Thymus (tissue), 11 donors: ENCODE measurements around the gene NCAPH2. TPM values are rescaled to one million over a fixed set of nuclear protein-coding genes. Genes with fewer than 3 reads are reported as not detected.

Experiments used
- DNase-seq, 9 donors: peaks; one replicate each; pipeline ENCODE4 v3.0.0-alpha.2; 2013; ENCODE audit warnings: low spot score in 9 of 9, low read depth in 6 of 9, missing footprints in 1 of 9
- H3K27ac ChIP-seq, 2 donors: one replicate each; pipeline ENCODE4 v1.5.1; 2013; ENCODE audit warnings: control low read depth in 1 of 2, low read depth in 1 of 2, low read length in 1 of 2, mild to moderate bottlenecking in 1 of 2, moderate library complexity in 1 of 2
- H3K27me3 ChIP-seq, 2 donors: one replicate each; pipeline ENCODE4 v1.5.1; 2013; ENCODE audit warnings: low read length in 1 of 2; ENCODE audit not compliant: control insufficient read depth in 2 of 2, insufficient read depth in 1 of 2
- H3K36me3 ChIP-seq, 2 donors: one replicate each; pipeline ENCODE4 v1.5.1; 2013; ENCODE audit warnings: low read length in 1 of 2, mild to moderate bottlenecking in 1 of 2, moderate library complexity in 1 of 2; ENCODE audit not compliant: control insufficient read depth in 2 of 2, insufficient read depth in 2 of 2
- H3K4me1 ChIP-seq, 2 donors: one replicate each; pipeline ENCODE4 v1.5.1; 2013; ENCODE audit warnings: low read length in 2 of 2; ENCODE audit not compliant: control insufficient read depth in 2 of 2, insufficient read depth in 2 of 2
- H3K4me3 ChIP-seq, 2 donors: one replicate each; pipeline ENCODE4 v1.5.1; 2013; ENCODE audit warnings: low read length in 2 of 2, control low read depth in 1 of 2, mild to moderate bottlenecking in 1 of 2
- H3K9me3 ChIP-seq, 2 donors: one replicate each; pipeline ENCODE4 v1.5.1; 2013; ENCODE audit warnings: low read length in 1 of 2, mild to moderate bottlenecking in 1 of 2; ENCODE audit not compliant: control insufficient read depth in 2 of 2, insufficient read depth in 1 of 2
- WGBS: extraction: QIAGEN DNeasy Blood & Tissue Kit; methylation state at CpG from one replicate; pipeline ENCODE4 v1.1.7; 2013; 5-methylcytosine and 5-hydroxymethylcytosine counted together
- polyA plus RNA-seq: library from polyadenylated mRNA; stranded (reverse); fragments of 200-250 nt; gene quantifications from one replicate; pipeline ENCODE4 v1.2.3, GENCODE V29; 2013
- total RNA-seq: library from RNA; stranded (reverse); fragments of 120-200 nt; gene quantifications from one replicate; pipeline ENCODE4 v1.2.4, GENCODE V29; 2013
- donor health status: healthy.

The NCAPH2 gene
- total and polyA plus RNA-seq, 2 donors = 40.8 to 57.6 TPM

DNA sequence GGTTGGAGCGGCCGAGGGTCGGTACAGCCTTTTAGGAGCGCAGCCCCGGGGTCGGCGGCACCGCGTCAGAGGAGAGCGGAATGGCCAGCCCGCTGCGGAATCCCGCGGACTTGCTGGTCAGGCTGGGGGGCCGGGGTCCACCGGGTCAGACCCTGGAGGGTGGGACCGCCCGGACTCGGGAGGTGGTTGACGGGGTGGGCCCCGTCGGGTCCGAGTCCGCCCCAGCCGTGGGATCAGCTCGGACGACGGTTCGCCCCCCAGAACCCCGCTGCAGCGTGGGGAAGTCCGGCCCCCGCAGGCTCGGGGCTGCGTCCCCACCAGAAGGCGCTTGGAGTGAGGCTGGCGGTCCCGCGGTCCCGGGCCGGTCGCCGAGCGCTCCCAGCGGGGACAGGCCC is 27.0 kb upstream of the NCAPH2 start:
- Histone ChIP-seq H3K27ac (no peak overlapping the region), H3K27me3 (peaks cover 37 to 69% of the 10 kb centered on the region in 2 donors), H3K9me3 (no peaks in the 10 kb centered on the region), H3K36me3 (no peaks in the 10 kb centered on the region), H3K4me3 (peak overlapping the region in 1 of 2 donors; percentile 64), H3K4me1 (peaks cover 8 to 18% of the 10 kb centered on the region in 2 donors)
- DNase-seq = no peak
- WGBS = 5% methylated on average over 45 of the region's 45 CpGs

DNA sequence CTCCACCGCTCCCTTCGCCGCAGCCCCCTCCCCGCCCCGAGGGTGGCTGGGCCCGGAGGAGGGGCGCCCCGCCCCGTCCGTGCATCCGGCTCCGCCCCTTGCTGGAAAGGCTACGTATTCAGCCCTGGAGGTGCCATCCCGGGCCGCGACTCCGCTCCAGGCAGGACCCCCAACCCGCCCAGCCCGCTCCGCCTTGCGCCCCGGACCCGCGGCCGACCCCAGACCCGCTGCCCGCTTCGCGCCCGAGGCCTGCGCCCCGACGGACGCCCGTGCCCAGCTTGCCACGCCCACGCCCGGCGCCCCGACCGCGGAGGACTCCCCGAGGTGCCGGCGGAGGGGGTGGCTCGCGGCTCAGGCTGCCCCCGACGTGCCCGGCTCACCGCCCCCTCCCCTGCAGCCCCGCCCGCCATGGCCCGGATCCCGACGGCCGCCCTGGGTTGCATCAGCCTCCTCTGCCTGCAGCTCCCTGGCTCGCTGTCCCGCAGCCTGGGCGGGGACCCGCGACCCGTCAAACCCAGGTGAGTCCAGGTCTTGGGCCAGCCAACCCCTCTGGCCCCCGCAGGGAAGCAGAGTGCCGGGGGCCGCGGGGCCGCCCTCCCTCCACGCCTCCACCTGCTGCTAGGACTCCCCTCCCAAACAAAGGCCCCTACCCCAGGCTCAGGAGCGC is 26.5 kb upstream of the NCAPH2 start, which contains the start of gene ADM2:
Gene ADM2 (plus strand): TSS at position 104 of the 667 bp plus-strand sequence. CDS start 305 bp downstream, at position 409.
- no peak within 1 kb of the TSS for H3K27ac ChIP-seq
- peaks cover 8 to 18% of the 10 kb centered on the region in 2 donors for H3K4me1 ChIP-seq
- 5% methylated on average over 70 of the region's 70 CpGs for WGBS

GRCh38 chr22:50482107-50483074 is 25.6 kb upstream of the NCAPH2 start:
- WGBS = 81% methylated on average over 35 of the region's 35 CpGs
- H3K27ac ChIP-seq = no peak overlapping the region
- peak overlapping the region; percentile 17 to 64 for H3K4me3 ChIP-seq
- H3K9me3 ChIP-seq = no peaks in the 10 kb centered on the region
- H3K4me1 ChIP-seq = peaks cover 8 to 18% of the 10 kb centered on the region in 2 donors
- no peaks in the 10 kb centered on the region for H3K36me3 ChIP-seq
- H3K27me3 ChIP-seq = peaks cover 37 to 73% of the 10 kb centered on the region in 2 donors
- no peak for DNase-seq

More for the DNA sequence above, 26.5 kb upstream of the NCAPH2 start, which contains the start of gene ADM2:
- peak in 4 of 9 donors; percentile 49 to 75 (median 60) for DNase-seq
- H3K4me3 ChIP-seq = peak within 1 kb of the TSS; percentile 17 to 64
- H3K36me3 ChIP-seq = no peaks in the 10 kb centered on the region
- peaks cover 37 to 71% of the 10 kb centered on the region in 2 donors for H3K27me3 ChIP-seq
- H3K9me3 ChIP-seq = no peaks in the 10 kb centered on the region

DNA sequence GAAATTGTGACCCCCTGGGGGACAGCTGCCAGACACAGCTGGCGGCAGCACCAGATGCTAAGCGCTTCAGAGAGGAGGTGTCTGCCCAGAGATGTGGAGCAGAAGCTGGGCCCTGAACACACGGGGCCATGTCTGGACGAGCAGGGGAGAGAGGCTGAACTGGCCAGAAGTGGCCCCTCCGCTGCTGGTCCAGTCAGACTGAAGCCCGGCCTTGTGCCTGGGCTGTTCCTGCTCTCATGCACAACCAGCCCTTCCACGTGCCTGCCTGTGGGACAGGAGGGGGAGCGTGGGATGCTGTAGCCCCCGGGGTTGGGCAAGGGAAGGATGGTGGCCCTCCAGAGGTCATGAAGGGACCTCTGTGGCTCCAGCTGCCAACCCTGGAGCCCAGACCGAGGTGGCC is 24.9 kb upstream of the NCAPH2 start:
- no peak for DNase-seq
- WGBS = 97% methylated on average over 10 of the region's 10 CpGs
- peaks cover 37 to 70% of the 10 kb centered on the region in 2 donors for H3K27me3 ChIP-seq
- H3K36me3 ChIP-seq = no peaks in the 10 kb centered on the region
- no peak overlapping the region for H3K4me3 ChIP-seq
- peaks cover 8 to 18% of the 10 kb centered on the region in 2 donors for H3K4me1 ChIP-seq
- H3K9me3 ChIP-seq = no peaks in the 10 kb centered on the region
- no peak overlapping the region for H3K27ac ChIP-seq

- no peaks in the 10 kb centered on the region for H3K9me3 ChIP-seq
- H3K4me3 ChIP-seq = no peak overlapping the region
- peaks cover 37 to 67% of the 10 kb centered on the region in 2 donors for H3K27me3 ChIP-seq
- 94% methylated on average over 8 of the region's 8 CpGs for WGBS
- H3K36me3 ChIP-seq = no peaks in the 10 kb centered on the region
- DNase-seq = no peak
- H3K27ac ChIP-seq = no peak overlapping the region
- H3K4me1 ChIP-seq = peaks cover 8 to 18% of the 10 kb centered on the region in 2 donors
These were observed 24.5 kb upstream of the NCAPH2 start for GRCh38 chr22:50483556-50483955.

GRCh38 chr22:50483977-50484853 is 23.8 kb upstream of the NCAPH2 start:
- Histone ChIP-seq H3K4me3 (no peak overlapping the region), H3K9me3 (no peaks in the 10 kb centered on the region), H3K27ac (no peak overlapping the region), H3K4me1 (peaks cover 8 to 18% of the 10 kb centered on the region in 2 donors), H3K36me3 (no peaks in the 10 kb centered on the region), H3K27me3 (peaks cover 37 to 61% of the 10 kb centered on the region in 2 donors)
- DNase-seq = no peak
- WGBS = 94% methylated on average over 31 of the region's 31 CpGs

GRCh38 chr22:50485221-50486131 is 22.5 kb upstream of the NCAPH2 start:
- H3K9me3 ChIP-seq = no peaks in the 10 kb centered on the region
- H3K27me3 ChIP-seq = peaks cover 28 to 49% of the 10 kb centered on the region in 2 donors
- no peak for DNase-seq
- no peaks in the 10 kb centered on the region for H3K36me3 ChIP-seq
- H3K4me1 ChIP-seq = peaks cover 8 to 18% of the 10 kb centered on the region in 2 donors
- WGBS = 75% methylated on average over 29 of the region's 29 CpGs
- no peak overlapping the region for H3K27ac ChIP-seq
- no peak overlapping the region for H3K4me3 ChIP-seq
